NCI-H2196 (cell line): Measurements from ENCODE around the gene MOCOS.

Experiments used
- DNase-seq: peaks from one replicate; lab custom pipeline; 2025; ENCODE audit not compliant: unreplicated experiment; lab: John Stamatoyannopoulos, UW

Gene MOCOS

GRCh38 chr18:36302676-36303075 lies 115.4 kb downstream of the MOCOS start:
- DNase-seq: no peak

- no peak for DNase-seq
These were observed 116.0 kb downstream of the MOCOS start for GRCh38 chr18:36303211-36303844.

GRCh38 chr18:36304723-36305122 lies 117.4 kb downstream of the MOCOS start:
- DNase-seq: no peak

GRCh38 chr18:36305375-36305774 lies 118.1 kb downstream of the MOCOS start:
- no peak for DNase-seq

GRCh38 chr18:36307513-36307912 lies 120.2 kb downstream of the MOCOS start:
- no peak for DNase-seq

- DNase-seq: no peak
These were observed 121.6 kb downstream of the MOCOS start for GRCh38 chr18:36308711-36309435.

- DNase-seq: no peak
These were observed 122.4 kb downstream of the MOCOS start for GRCh38 chr18:36309436-36310391.

GRCh38 chr18:36311026-36311570 lies 123.8 kb downstream of the MOCOS start:
- DNase-seq: no peak

- DNase-seq: no peak
These were observed 125.6 kb downstream of the MOCOS start for GRCh38 chr18:36312806-36313395.

GRCh38 chr18:36314098-36314497 lies 126.8 kb downstream of the MOCOS start:
- no peak for DNase-seq

- DNase-seq: no peak
These were observed 127.5 kb downstream of the MOCOS start for GRCh38 chr18:36314754-36315153.

GRCh38 chr18:36315736-36316135 lies 128.4 kb downstream of the MOCOS start:
- no peak for DNase-seq

- no peak for DNase-seq
These were observed 128.9 kb downstream of the MOCOS start for GRCh38 chr18:36316246-36316645.
